ENCODE data around the gene KCTD16.

The KCTD16 gene

GRCh38 chr5:144332265-144332664, 161.6 kb downstream of the KCTD16 start:
- H3K9me3 ChIP-seq (ENCODE audit: severe bottlenecking), result peaks cover 2% of the 10 kb centered on the region
- peak; percentile 47 for DNase-seq
- peak; percentile 33; the same call in 1 of the 2 replicates for TF ChIP-seq CTCF (IDR thresholded peaks at IDR 0.05; ENCODE audit: low read depth, low read length)
- H3K36me3 ChIP-seq, result no peaks in the 10 kb centered on the region
- no peaks in the 10 kb centered on the region for H3K27me3 ChIP-seq (ENCODE audit: insufficient read depth, low read depth, severe bottlenecking)
- no peak overlapping the region for H3K4me3 ChIP-seq (ENCODE audit: low read depth, low read length)
- no peak overlapping the region for H3K27ac ChIP-seq

- DNase-seq, result no peak
- no peak for TF ChIP-seq CTCF (IDR thresholded peaks at IDR 0.05; ENCODE audit: low read depth, low read length)
- Histone ChIP-seq H3K9me3 (ENCODE audit: severe bottlenecking) (peaks cover 2% of the 10 kb centered on the region), H3K36me3 (no peaks in the 10 kb centered on the region), H3K4me3 (ENCODE audit: low read depth, low read length) (no peak overlapping the region), H3K27ac (no peak overlapping the region), H3K27me3 (ENCODE audit: insufficient read depth, low read depth, severe bottlenecking) (no peaks in the 10 kb centered on the region)
These were observed 162.8 kb downstream of the KCTD16 start for GRCh38 chr5:144333336-144333920.

- peaks cover 2% of the 10 kb centered on the region for H3K9me3 ChIP-seq (ENCODE audit: severe bottlenecking)
- no peak for DNase-seq
- no peak for TF ChIP-seq CTCF (IDR thresholded peaks at IDR 0.05; ENCODE audit: low read depth, low read length)
- H3K4me3 ChIP-seq (ENCODE audit: low read depth, low read length), result no peak overlapping the region
- no peak overlapping the region for H3K27ac ChIP-seq
- H3K27me3 ChIP-seq (ENCODE audit: insufficient read depth, low read depth, severe bottlenecking), result no peaks in the 10 kb centered on the region
- H3K36me3 ChIP-seq, result no peaks in the 10 kb centered on the region
These were observed 164.9 kb downstream of the KCTD16 start for GRCh38 chr5:144335561-144335960.

- Histone ChIP-seq H3K4me3 (ENCODE audit: low read depth, low read length) (no peak overlapping the region), H3K27me3 (ENCODE audit: insufficient read depth, low read depth, severe bottlenecking) (no peaks in the 10 kb centered on the region), H3K9me3 (ENCODE audit: severe bottlenecking) (peaks cover 2% of the 10 kb centered on the region), H3K36me3 (no peaks in the 10 kb centered on the region), H3K27ac (no peak overlapping the region)
- DNase-seq, result no peak
- TF ChIP-seq CTCF (IDR thresholded peaks at IDR 0.05; ENCODE audit: low read depth, low read length), result no peak
These were observed 165.7 kb downstream of the KCTD16 start for GRCh38 chr5:144336191-144336961.

GRCh38 chr5:144352330-144352729, 181.7 kb downstream of the KCTD16 start:
- no peaks in the 10 kb centered on the region for H3K36me3 ChIP-seq
- DNase-seq, result no peak
- TF ChIP-seq CTCF (IDR thresholded peaks at IDR 0.05; ENCODE audit: low read depth, low read length), result no peak
- H3K27me3 ChIP-seq (ENCODE audit: insufficient read depth, low read depth, severe bottlenecking), result no peaks in the 10 kb centered on the region
- no peak overlapping the region for H3K4me3 ChIP-seq (ENCODE audit: low read depth, low read length)
- no peaks in the 10 kb centered on the region for H3K9me3 ChIP-seq (ENCODE audit: severe bottlenecking)
- no peak overlapping the region for H3K27ac ChIP-seq
